Spleen (tissue), 11 donors: Measurements from ENCODE around the gene PIGR. TPM values are rescaled to one million over a fixed set of nuclear protein-coding genes. Genes with fewer than 3 reads are reported as not detected.
A peak's percentile ranks its signal among the peaks of the same experiment; 100 is the strongest.

Experiments
- DNase-seq: peaks from one replicate; pipeline ENCODE4 v3.0.0-alpha.2; 2020
- H3K27ac ChIP-seq, 8 donors: fragments of 200-600 bp; sonication (generic) in 7 of 8; 1 replicate in 4 of 8; 2 replicates in 4 of 8; pipeline versions ENCODE4 v1.5.0 to v1.8.0; 2016 to 2021; ENCODE audit warnings: inconsistent platforms in 4 of 8, mild to moderate bottlenecking in 4 of 8, moderate library complexity in 1 of 8
- H3K27me3 ChIP-seq, 7 donors: fragments of 200-600 bp; sonication (generic) in 6 of 7; replicated peaks in 1 of 7; 1 replicate in 4 of 7; 2 replicates in 3 of 7; pipeline versions ENCODE4 v1.5.0 to v1.8.0; 2016 to 2021; ENCODE audit warnings: inconsistent platforms in 3 of 7, mild to moderate bottlenecking in 1 of 7
- H3K36me3 ChIP-seq, 6 donors: fragments of 200-600 bp; sonication (generic) in 5 of 6; 1 replicate in 4 of 6; 2 replicates in 2 of 6; pipeline versions ENCODE4 v1.5.0 to v1.8.0; 2016 to 2021; ENCODE audit warnings: inconsistent platforms in 2 of 6
- H3K4me1 ChIP-seq, 6 donors: fragments of 200-600 bp; sonication (generic) in 5 of 6; 1 replicate in 3 of 6; 2 replicates in 3 of 6; pipeline versions ENCODE4 v1.5.0 to v1.8.0; 2016 to 2021; ENCODE audit warnings: inconsistent platforms in 3 of 6
- H3K4me3 ChIP-seq, 8 donors: fragments of 200-600 bp; sonication (generic) in 7 of 8; 1 replicate in 4 of 8; 2 replicates in 4 of 8; pipeline versions ENCODE4 v1.5.0 to v1.8.0; 2016 to 2021; ENCODE audit warnings: inconsistent platforms in 4 of 8, mild to moderate bottlenecking in 4 of 8, moderate library complexity in 2 of 8
- H3K9me3 ChIP-seq, 8 donors: fragments of 200-600 bp; sonication (generic) in 7 of 8; 1 replicate in 4 of 8; 2 replicates in 4 of 8; pipeline versions ENCODE4 v1.5.0 to v1.8.0; 2016 to 2021; ENCODE audit warnings: inconsistent platforms in 4 of 8
- CTCF ChIP-seq, 11 experiments: fragments of 200-600 bp in 7 of 11; fragments of 450-650 bp in 4 of 11; sonication (generic) in 4 of 11; IDR thresholded peaks in 8 of 11; conservative IDR thresholded peaks in 3 of 11; 1 replicate in 7 of 11; 2 replicates in 4 of 11; pipeline versions ENCODE4 v1.4.0 to v1.8.0; 2016 to 2021; ENCODE audit warnings: antibody characterized with exemption in 11 of 11, inconsistent platforms in 4 of 11, mild to moderate bottlenecking in 1 of 11
- POLR2A ChIP-seq, 3 donors: fragments of 450-650 bp; IDR thresholded peaks; one replicate each; pipeline ENCODE4 v1.5.1; 2017; ENCODE audit warnings: antibody characterized with exemption in 3 of 3, mild to moderate bottlenecking in 1 of 3
- POLR2AphosphoS5 ChIP-seq, 3 donors: sonication (generic); formaldehyde crosslinking; IDR thresholded peaks; one replicate each; pipeline ENCODE4 v1.5.1; 2017; ENCODE audit warnings: antibody characterized with exemption in 3 of 3
- WGBS, 5 donors: extraction: QIAGEN DNeasy Blood & Tissue Kit in 3 of 5; methylation state at CpG; one replicate each; pipeline versions ENCODE4 v1.1.5 to v1.1.7; 2013 to 2018; 5-methylcytosine and 5-hydroxymethylcytosine counted together
- intact Hi-C: fragments of 100-400 bp; cut with DNase I; formaldehyde crosslinking; loops from one replicate; pipeline ENCODE4 v1.15.0; 2023; ENCODE audit warnings: low total_unique reads
- polyA plus RNA-seq, 3 donors: library from polyadenylated mRNA; stranded (reverse); fragments of 200-250 nt; gene quantifications; one replicate each; pipeline ENCODE4 v1.2.1, GENCODE V29; 2013
- total RNA-seq, 7 donors: library from RNA; depleted of rRNA in 3 of 7; stranded (reverse); fragments of >200 nt in 3 of 7; fragmentation: NEBNext Ultra II Directional in 4 of 7; extraction: Animal tissue kit (Norgen Biotek cat#: 25700) in 4 of 7; gene quantifications; one replicate each; pipeline versions ENCODE4 v1.1.0 to v1.2.1, GENCODE V29; 2016 to 2021
- donor health status: healthy with polysubstance abuse.
- donor health status: DM: no; HTN: no; CAD: no; lungs with moderate emphysema.
- donor health status: DM: no; HTN: no; CAD: no.
- donor health status: Bipolar disorder and iron deficiency.
- donor health status: healthy.
- donor health status: DM: no; HTN: no; CAD: no.
- donor health status: DM: yes; HTN: yes; CAD: no.

PIGR gene
- total and polyA plus RNA-seq, 10 donors: 0.13 to 1.7 (median 0.89) TPM

- intact Hi-C loops: loop anchor here (5.0 to 10.0 kb wide), 3 partner anchors 97 to 279 kb away; partner anchors contain the start of gene DYRK3
- Histone ChIP-seq H3K36me3 (peaks cover 0 to 97% (median 16%) of the 10 kb centered on the region in 6 donors), H3K4me3 (peak overlapping the region in 1 of 8 donors; percentile 74), H3K27ac (peak overlapping the region in 2 of 8 donors; percentile 95 to 97), H3K4me1 (peaks cover 40 to 99% (median 87%) of the 10 kb centered on the region in 6 donors), H3K9me3 (no peaks in the 10 kb centered on the region), H3K27me3 (peaks cover 0 to 21% (median 0%) of the 10 kb centered on the region in 7 donors)
- 64 to 78% (median 66%) methylated on average over 12 of the region's 12 CpGs for WGBS, 5 donors
- DNase-seq: peak; percentile 27
- TF ChIP-seq CTCF (IDR thresholded peaks at IDR 0.05 in 8 of 11, conservative IDR thresholded peaks at IDR 0.05 in 3 of 11): no peak
- no peak for TF ChIP-seq POLR2AphosphoS5 (IDR thresholded peaks at IDR 0.05)
- no peak for TF ChIP-seq POLR2A (IDR thresholded peaks at IDR 0.05)
Observed at GRCh38 chr1:206913766-206914537, 32.3 kb downstream of the PIGR start.

- peak overlapping the region in 1 of 8 donors; percentile 71 for H3K27ac ChIP-seq
- 22 to 31% (median 28%) methylated on average over 7 of the region's 7 CpGs for whole genome bisulfite sequencing, 5 donors
- H3K4me1 ChIP-seq: peaks cover 46 to 100% (median 97%) of the 10 kb centered on the region in 6 donors
- peak overlapping the region in 2 of 8 donors; percentile 9 to 74 for H3K4me3 ChIP-seq
- peak; percentile 73 for DNase-seq
- H3K9me3 ChIP-seq: no peaks in the 10 kb centered on the region
- peaks cover 0 to 35% (median 0%) of the 10 kb centered on the region in 7 donors for H3K27me3 ChIP-seq
- peaks cover 0 to 99% (median 21%) of the 10 kb centered on the region in 6 donors for H3K36me3 ChIP-seq
- intact Hi-C loops: loop anchor here (5.0 to 10.0 kb wide), 3 partner anchors 95 to 278 kb away; partner anchors contain the start of gene DYRK3
- TF ChIP-seq CTCF (IDR thresholded peaks at IDR 0.05 in 8 of 11, conservative IDR thresholded peaks at IDR 0.05 in 3 of 11) (peak; percentile 84 to 95 (median 91)), POLR2AphosphoS5 (IDR thresholded peaks at IDR 0.05) (peak in 1 of 3 donors; percentile 84), POLR2A (IDR thresholded peaks at IDR 0.05) (no peak)
Observed at GRCh38 chr1:206912445-206913095, 33.7 kb downstream of the PIGR start.

- TF ChIP-seq CTCF (IDR thresholded peaks at IDR 0.05 in 8 of 11, conservative IDR thresholded peaks at IDR 0.05 in 3 of 11): peak; percentile 72 to 96 (median 86)
- TF ChIP-seq POLR2A (IDR thresholded peaks at IDR 0.05): no peak
- no peak for TF ChIP-seq POLR2AphosphoS5 (IDR thresholded peaks at IDR 0.05)
- peaks cover 0 to 97% (median 26%) of the 10 kb centered on the region in 6 donors for H3K36me3 ChIP-seq
- WGBS, 5 donors: 0 to 6% (median 3%) methylated on average over 1 of the region's 1 CpG
- intact Hi-C loops: loop anchor here (5.0 to 10.0 kb wide), 3 partner anchors 94 to 276 kb away; partner anchors contain the start of gene DYRK3
- H3K27ac ChIP-seq: peak overlapping the region in 2 of 8 donors; percentile 71 to 87
- H3K4me1 ChIP-seq: peaks cover 52 to 99% (median 96%) of the 10 kb centered on the region in 6 donors
- DNase-seq: no peak
- H3K9me3 ChIP-seq: no peaks in the 10 kb centered on the region
- H3K27me3 ChIP-seq: peaks cover 0 to 38% (median 0%) of the 10 kb centered on the region in 7 donors
- peak overlapping the region in 1 of 8 donors; percentile 74 for H3K4me3 ChIP-seq
Observed at GRCh38 chr1:206911064-206911663, 35.1 kb downstream of the PIGR start.
